ENCODE measurements around the gene CPNE4.

The CPNE4 gene

DNA sequence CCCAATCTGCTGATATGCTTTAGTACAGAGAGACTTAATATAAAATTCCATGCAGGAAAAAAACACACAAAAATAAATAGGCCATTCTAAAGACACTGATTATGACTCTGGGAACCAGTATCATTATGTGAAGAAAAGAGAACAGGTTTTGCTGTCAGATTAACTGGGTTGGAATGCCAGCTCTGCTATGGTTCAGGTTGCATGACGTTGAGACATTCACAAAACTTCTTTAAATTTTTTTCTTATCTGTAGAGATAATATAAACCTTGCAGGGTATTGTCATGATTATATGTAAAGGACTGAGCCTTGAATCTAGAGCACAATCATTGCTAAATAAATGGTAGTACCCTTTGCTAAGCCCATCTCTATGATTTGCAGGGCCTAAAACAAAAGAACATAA, 86.0 kb downstream of the CPNE4 start:
- Mint-ChIP-seq H3K9me3 (peaks cover 0 to 6% of the 10 kb centered on the region in 2 donors), H3K4me1 (no peaks in the 10 kb centered on the region), H3K4me3 (no peak overlapping the region), H3K27ac (no peak overlapping the region), H3K27me3 (no peaks in the 10 kb centered on the region)
- ATAC-seq (no peak), DNase-seq (no peak)

DNA sequence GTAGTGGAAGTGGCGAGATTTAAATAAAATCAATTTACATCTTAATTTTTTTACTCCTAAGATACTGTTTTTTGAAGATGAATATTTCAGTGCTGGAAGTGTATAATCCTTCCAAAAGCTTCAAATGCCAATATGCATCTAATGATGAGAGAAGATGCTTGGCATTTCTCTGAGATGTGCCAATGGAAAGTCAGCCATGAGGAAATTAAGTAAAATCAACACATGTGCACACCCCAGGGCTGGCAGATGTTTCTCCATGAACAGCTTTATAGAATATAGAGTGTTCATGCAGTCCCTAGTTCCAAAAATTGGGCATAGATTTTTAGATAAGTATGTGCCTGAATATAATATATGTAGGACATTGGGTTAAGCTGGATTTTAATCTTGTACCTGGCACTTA, 90.1 kb downstream of the CPNE4 start:
- Mint-ChIP-seq H3K4me1 (no peaks in the 10 kb centered on the region), H3K9me3 (peaks cover 0 to 6% of the 10 kb centered on the region in 2 donors), H3K27me3 (no peaks in the 10 kb centered on the region), H3K27ac (no peak overlapping the region), H3K4me3 (no peak overlapping the region)
- no peak for ATAC-seq
- no peak for DNase-seq

DNA sequence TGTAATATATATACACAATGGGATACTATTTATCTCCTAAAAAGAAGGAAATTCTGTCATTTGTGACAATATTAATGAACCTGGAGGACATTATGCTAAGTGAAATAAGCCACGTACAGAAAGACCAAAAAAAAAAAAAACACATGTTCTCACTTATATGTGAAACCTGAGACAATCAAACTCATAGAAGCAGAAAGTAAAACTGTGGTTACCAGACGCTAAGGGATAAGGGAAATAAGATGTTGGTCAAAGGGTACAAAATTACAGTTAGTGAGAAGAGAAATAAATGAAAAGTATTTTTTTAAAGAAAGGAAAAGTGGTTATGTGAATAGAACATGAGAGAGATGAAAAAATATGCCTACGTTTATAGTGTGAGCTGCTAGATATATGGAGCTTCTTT, 101.1 kb downstream of the CPNE4 start:
- Mint-ChIP-seq H3K4me1 (no peaks in the 10 kb centered on the region), H3K27me3 (no peaks in the 10 kb centered on the region), H3K9me3 (no peaks in the 10 kb centered on the region), H3K4me3 (no peak overlapping the region), H3K27ac (no peak overlapping the region)
- no peak for DNase-seq
- ATAC-seq: no peak

DNA sequence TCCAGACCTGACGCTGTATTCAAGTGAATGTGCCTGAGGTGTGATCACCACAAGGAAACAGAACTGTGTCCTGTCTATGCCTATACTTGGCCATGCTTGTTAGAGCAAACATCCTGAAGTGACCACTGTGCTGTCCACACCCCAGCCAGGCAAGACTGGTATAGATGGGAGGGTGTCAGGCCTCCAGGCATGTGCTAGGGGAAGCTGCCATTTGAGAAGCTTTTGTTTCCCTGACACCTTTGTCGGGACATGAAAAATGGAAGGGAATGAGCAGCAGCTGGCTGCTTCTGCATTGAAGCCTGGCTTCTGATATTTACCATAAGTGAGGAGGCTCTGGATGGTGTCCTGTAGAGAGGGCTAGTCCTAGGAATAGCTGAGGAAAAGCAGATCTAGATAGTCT, 106.2 kb downstream of the CPNE4 start:
- Mint-ChIP-seq H3K9me3 (no peaks in the 10 kb centered on the region), H3K4me1 (no peaks in the 10 kb centered on the region), H3K4me3 (no peak overlapping the region), H3K27me3 (no peaks in the 10 kb centered on the region), H3K27ac (no peak overlapping the region)
- DNase-seq (no peak), ATAC-seq (no peak)

DNA sequence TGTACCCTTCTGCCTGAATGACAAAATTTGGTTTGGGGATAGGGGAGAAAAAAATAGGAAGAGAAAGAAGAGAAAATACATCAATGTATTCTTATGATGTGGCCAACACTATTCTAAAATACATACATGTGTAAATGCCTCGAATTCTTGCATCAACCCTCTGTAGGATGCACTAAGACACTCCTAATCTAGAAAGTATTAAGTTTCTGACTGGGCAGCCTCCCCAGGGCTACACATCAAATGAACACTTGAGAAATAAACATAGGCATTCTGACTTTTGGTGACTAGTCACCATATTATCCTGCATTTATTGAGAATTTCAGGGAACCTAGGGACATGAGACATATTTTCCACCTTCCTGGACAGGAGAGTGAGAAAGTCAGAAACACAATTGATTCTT, 109.2 kb downstream of the CPNE4 start:
- Mint-ChIP-seq H3K9me3 (peaks cover 0 to 5% of the 10 kb centered on the region in 2 donors), H3K27ac (no peak overlapping the region), H3K27me3 (no peaks in the 10 kb centered on the region), H3K4me3 (no peak overlapping the region), H3K4me1 (no peaks in the 10 kb centered on the region)
- DNase-seq: no peak
- ATAC-seq: no peak

DNA sequence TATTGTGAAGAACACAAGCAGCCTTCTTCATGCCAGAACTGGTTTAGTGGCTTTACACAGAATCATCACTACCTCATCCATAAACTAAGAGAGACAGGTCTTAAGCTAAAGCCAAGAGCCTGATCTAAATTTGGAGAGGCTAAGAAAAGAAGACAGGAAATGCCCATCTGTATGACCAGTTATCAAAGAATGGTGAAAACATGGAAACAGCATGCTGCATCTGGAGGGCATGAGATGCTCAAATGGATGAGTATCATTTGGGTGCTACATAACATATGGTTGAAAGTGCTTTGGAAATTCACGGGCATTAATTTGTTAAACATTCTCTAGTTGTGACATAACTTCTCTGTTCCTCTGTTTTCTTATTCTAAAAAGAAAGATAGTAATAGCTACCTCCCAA, 112.5 kb downstream of the CPNE4 start:
- no peaks in the 10 kb centered on the region for H3K27me3 Mint-ChIP-seq
- H3K9me3 Mint-ChIP-seq: peaks cover 0 to 5% of the 10 kb centered on the region in 2 donors
- no peak overlapping the region for H3K27ac Mint-ChIP-seq
- ATAC-seq (no peak), DNase-seq (no peak)
- no peak overlapping the region for H3K4me3 Mint-ChIP-seq
- no peaks in the 10 kb centered on the region for H3K4me1 Mint-ChIP-seq

DNA sequence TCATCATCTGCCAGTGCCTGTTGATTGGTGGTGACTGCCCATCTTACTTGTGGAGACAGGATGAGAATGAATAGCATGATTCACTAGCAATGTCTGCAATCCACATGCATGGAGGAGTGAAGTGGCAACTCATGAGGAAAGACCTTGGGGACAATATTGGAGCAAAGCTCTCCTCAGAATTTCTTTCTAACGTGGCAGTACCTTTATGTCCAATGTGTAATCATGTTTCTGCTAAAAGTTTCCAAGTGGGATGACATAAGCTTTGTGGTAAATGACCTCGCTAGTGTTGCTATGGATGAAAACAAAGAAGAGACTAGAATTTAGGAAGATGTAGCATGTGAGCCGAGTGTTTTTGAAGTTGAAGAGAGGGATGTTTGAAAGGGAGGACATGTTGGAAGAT, 117.8 kb downstream of the CPNE4 start:
- DNase-seq: no peak
- H3K9me3 Mint-ChIP-seq: peaks cover 0 to 5% of the 10 kb centered on the region in 2 donors
- H3K27ac Mint-ChIP-seq: no peak overlapping the region
- no peak overlapping the region for H3K4me3 Mint-ChIP-seq
- no peaks in the 10 kb centered on the region for H3K4me1 Mint-ChIP-seq
- H3K27me3 Mint-ChIP-seq: no peaks in the 10 kb centered on the region
- ATAC-seq: no peak

DNA sequence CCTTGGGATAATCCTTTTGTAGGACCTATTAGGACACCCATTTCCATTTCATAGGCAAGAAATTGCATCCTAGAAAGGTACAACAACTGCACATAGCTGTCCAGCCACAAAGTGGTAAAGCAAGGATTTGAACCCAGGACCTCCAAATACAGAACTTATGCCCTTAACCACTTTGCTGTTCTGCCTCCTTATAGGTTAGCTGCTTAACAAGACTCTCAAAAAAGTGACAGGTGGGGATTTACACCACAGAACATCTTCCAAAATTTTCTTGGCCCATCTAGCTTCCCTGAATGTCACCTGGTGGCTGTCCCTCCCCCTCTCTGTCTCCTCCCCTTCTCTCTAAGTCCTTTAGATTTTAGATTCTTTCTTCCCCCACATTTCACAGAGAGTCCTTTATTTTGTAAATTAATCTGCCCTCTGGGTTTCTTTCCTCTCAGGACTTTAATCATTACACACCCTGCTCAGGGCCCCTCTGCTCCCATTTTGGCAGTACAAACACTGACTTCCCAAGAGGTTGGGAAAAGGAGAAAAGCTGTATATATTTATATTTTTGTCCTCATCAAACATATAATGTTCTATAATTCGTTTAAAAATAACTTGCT, 120.6 kb downstream of the CPNE4 start:
- no peak overlapping the region for H3K4me3 Mint-ChIP-seq
- no peak overlapping the region for H3K27ac Mint-ChIP-seq
- H3K4me1 Mint-ChIP-seq: no peaks in the 10 kb centered on the region
- ATAC-seq: no peak
- no peaks in the 10 kb centered on the region for H3K9me3 Mint-ChIP-seq
- no peaks in the 10 kb centered on the region for H3K27me3 Mint-ChIP-seq
- DNase-seq: no peak

DNA sequence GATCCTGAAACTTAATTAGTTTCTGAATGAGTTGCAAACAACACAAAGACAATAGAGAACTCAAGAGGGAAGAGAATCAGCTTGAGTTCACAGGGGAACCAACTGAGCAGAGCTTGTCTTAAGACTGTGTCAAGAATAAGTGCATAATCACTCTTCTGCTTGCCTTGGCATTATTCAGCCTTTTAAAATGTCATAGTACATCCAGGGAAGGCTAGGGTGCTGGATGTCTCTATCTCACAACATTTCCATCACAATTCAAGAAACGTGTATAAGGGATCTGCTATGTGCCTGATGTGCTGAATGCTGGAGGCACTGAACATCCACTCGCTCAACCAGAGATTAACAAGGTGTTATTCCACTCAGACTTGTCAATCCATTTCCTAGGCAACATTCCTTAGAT, 122.6 kb downstream of the CPNE4 start:
- no peaks in the 10 kb centered on the region for H3K27me3 Mint-ChIP-seq
- H3K4me1 Mint-ChIP-seq: no peaks in the 10 kb centered on the region

DNA sequence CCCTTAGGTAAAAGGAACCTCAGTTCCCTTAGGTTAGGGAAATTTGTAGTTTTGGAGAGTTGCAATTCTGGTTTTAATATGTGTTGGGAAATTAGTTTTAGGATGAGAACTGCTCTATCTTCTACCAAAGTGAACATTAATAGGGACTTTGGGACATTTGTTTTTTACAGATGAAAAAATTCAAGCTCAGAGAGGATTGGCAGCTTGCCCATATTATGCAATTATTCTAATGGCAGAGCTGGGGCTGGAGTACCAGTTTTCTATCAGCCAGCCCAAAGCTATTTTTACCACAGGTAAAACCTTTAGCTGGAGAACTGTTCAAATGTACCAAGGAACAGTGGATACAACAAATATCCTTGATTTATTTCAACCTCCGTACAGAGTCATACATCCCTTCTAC, 127.0 kb downstream of the CPNE4 start:
- ATAC-seq (no peak), DNase-seq (no peak)
- Mint-ChIP-seq H3K4me1 (no peaks in the 10 kb centered on the region), H3K27ac (no peak overlapping the region), H3K27me3 (no peaks in the 10 kb centered on the region), H3K9me3 (peaks cover 0 to 3% of the 10 kb centered on the region in 2 donors), H3K4me3 (no peak overlapping the region)

More for the DNA sequence above, 122.6 kb downstream of the CPNE4 start:
- Mint-ChIP-seq H3K9me3 (no peaks in the 10 kb centered on the region), H3K4me3 (no peak overlapping the region), H3K27ac (no peak overlapping the region)
- no peak for ATAC-seq
- DNase-seq: no peak

DNA sequence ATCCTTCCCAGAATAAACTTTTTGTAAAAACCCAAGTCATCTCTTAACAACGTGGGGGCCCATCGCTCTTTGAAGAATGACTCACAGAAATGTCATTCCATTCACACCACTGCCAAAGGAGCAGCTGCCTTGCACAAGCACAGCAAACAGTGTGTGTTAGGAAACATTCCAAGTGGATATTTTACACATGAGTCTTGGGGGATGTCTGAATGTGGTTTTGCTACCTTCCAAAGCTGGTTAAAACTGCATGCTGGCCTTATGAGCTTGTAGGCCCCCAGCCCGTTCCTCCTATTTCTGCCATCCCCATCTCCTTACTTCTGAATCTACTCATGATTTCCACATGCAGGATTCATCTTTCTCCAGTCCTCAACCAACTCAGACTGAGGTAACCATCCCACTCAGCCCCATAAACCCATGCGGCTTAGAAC, 130.8 kb downstream of the CPNE4 start:
- no peak overlapping the region for H3K27ac Mint-ChIP-seq
- H3K4me3 Mint-ChIP-seq: no peak overlapping the region
- H3K4me1 Mint-ChIP-seq: no peaks in the 10 kb centered on the region
- ATAC-seq (no peak), DNase-seq (no peak)
- peaks cover 0 to 3% of the 10 kb centered on the region in 2 donors for H3K9me3 Mint-ChIP-seq
- H3K27me3 Mint-ChIP-seq: no peaks in the 10 kb centered on the region

DNA sequence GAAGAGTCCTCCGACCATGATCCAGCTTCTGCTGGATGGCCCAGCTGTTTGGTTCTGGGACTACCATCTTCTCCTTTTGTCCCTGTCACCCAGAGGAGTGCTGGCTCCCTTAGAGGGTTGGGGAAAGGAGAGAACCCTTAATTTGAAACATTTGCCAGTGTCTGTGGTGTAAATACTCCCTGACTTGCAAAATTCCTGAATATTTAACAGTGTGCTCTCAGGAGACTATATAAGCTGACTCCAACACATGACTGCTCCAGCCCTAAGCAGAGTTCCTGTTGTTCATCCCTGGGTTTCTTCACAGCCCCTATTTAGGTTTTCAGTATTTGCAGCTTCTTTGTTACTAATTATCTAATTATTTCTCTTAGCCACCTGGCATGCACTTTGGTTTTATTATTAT, 133.1 kb downstream of the CPNE4 start:
- no peak overlapping the region for H3K27ac Mint-ChIP-seq
- no peak overlapping the region for H3K4me3 Mint-ChIP-seq
- ATAC-seq: no peak
- no peak for DNase-seq
- no peaks in the 10 kb centered on the region for H3K4me1 Mint-ChIP-seq
- H3K27me3 Mint-ChIP-seq: no peaks in the 10 kb centered on the region
- H3K9me3 Mint-ChIP-seq: peaks cover 0 to 3% of the 10 kb centered on the region in 2 donors

DNA sequence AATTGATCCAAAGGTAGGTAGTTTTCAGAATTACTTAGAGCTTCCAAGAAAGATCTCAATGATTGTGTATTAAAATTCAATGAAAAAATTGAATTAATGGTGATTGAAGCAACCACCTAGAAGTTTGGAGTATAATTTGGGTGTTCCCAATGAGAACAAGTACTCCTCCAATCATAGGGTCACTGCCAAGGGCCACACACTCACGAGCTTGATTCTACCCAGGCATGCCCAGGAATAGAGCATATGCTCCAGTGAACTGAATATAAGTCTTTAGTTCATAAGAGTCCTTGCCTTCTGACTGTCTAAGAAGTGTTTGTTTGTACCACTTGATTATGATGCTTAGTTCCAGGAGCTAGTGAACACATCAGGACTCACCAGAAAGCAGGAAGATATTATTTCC, 133.9 kb downstream of the CPNE4 start:
- H3K4me1 Mint-ChIP-seq: no peaks in the 10 kb centered on the region
- DNase-seq (no peak), ATAC-seq (no peak)
- no peak overlapping the region for H3K27ac Mint-ChIP-seq
- no peaks in the 10 kb centered on the region for H3K27me3 Mint-ChIP-seq
- peaks cover 0 to 2% of the 10 kb centered on the region in 2 donors for H3K9me3 Mint-ChIP-seq
- H3K4me3 Mint-ChIP-seq: no peak overlapping the region

DNA sequence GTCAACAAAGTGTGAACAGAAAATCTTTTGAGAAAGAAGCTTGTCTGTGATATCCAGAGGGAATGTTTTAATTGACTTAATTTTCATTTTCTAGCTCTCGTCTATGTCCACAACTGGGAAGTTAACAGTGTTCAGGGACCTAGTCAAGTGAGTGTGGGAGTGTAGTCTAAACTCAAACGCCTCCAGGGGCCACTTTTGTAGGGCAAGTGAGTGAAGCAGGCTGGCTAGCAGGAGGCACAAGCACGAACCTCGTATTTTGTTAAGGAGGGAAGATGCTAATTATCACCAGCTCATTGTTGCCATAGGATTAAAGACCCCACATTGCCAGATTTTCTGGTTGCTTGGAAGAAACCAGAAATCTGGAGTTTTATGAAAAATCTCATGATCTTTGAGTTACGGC, 135.8 kb downstream of the CPNE4 start:
- no peaks in the 10 kb centered on the region for H3K27me3 Mint-ChIP-seq
- no peak for DNase-seq
- no peak overlapping the region for H3K4me3 Mint-ChIP-seq
- no peaks in the 10 kb centered on the region for H3K9me3 Mint-ChIP-seq
- H3K4me1 Mint-ChIP-seq: no peaks in the 10 kb centered on the region
- ATAC-seq: no peak
- H3K27ac Mint-ChIP-seq: no peak overlapping the region

DNA sequence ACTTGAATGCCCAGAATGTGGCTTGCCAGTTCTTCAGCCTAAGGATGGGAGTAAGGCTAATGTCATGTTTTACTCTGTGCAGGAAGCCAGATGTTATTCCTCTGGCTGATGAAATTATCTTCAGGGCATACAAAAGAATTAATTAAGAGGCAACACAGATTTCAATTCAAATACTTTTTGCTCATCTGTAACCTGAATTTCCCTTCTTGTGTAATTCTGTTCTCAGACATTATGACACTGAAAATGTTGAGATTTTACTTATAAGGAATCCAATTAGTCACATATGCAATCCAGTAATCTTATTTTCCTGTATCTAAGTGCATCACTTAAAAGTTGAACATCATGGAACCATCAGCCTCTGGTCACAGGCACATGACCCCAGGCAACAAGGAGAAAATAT, 136.5 kb downstream of the CPNE4 start:
- no peak overlapping the region for H3K27ac Mint-ChIP-seq
- H3K4me3 Mint-ChIP-seq: no peak overlapping the region
- no peaks in the 10 kb centered on the region for H3K27me3 Mint-ChIP-seq
- ATAC-seq (no peak), DNase-seq (no peak)
- no peaks in the 10 kb centered on the region for H3K4me1 Mint-ChIP-seq
- no peaks in the 10 kb centered on the region for H3K9me3 Mint-ChIP-seq

DNA sequence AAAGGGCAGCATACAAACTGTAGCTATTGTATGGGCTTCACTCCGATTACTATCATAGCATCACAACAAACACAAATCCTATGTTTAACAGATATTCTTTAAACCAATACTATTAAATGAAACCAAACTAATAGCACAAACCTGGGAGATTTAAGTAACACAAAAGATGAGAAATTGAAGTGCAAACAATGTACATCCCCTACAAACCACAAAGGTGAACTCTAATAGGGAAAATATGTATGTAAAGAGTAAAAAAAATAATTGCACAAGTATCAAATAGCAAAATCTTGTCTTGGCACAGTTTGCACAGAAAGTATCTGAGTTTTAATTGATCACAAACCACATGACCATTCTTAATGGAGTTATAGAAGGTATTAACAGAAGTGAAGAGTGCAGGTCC, 138.5 kb downstream of the CPNE4 start:
- no peaks in the 10 kb centered on the region for H3K27me3 Mint-ChIP-seq
- no peak overlapping the region for H3K4me3 Mint-ChIP-seq
- no peak for ATAC-seq
- no peak overlapping the region for H3K27ac Mint-ChIP-seq
- no peaks in the 10 kb centered on the region for H3K4me1 Mint-ChIP-seq
- H3K9me3 Mint-ChIP-seq: no peaks in the 10 kb centered on the region
- DNase-seq: no peak

DNA sequence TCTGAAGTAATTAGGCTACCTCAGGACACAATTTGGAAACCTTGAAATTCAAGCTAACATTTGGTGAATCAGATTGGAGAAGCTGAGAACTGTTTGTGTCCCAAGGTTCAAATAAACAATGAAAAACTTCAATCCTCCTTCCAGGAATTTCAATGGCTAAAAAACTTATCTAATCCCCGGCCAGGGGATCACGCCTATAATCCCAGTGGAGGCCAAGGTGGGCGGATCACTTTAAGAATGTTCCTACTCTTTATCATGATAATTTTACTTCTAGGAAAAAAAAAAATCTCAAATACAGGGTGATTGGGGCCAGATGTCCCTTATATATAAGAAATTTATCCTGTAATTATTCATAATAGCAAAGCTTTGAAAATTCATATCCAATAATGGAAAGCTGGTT, 139.0 kb downstream of the CPNE4 start:
- Mint-ChIP-seq H3K9me3 (no peaks in the 10 kb centered on the region), H3K27ac (no peak overlapping the region), H3K4me1 (no peaks in the 10 kb centered on the region), H3K27me3 (no peaks in the 10 kb centered on the region), H3K4me3 (no peak overlapping the region)
- ATAC-seq (no peak), DNase-seq (no peak)
